H9 (cell line): ENCODE results near the gene ACTA1. TPM values are rescaled to one million over a fixed set of nuclear protein-coding genes. Genes with fewer than 3 reads are reported as not detected.

Experiments used
- DNase-seq: peaks from one replicate; pipeline ENCODE4 v3.0.0-alpha.2; 2017
- H2AFZ ChIP-seq: one replicate; pipeline ENCODE4 v1.6.1; 2013; ENCODE audit warnings: mild to moderate bottlenecking, low read length, control low read depth, moderate library complexity
- H2AK5ac ChIP-seq: 2 replicates; pipeline ENCODE4 v1.6.1; 2013; ENCODE audit warnings: low read length, control low read depth, mixed read lengths; ENCODE audit not compliant: insufficient read length
- H2BK120ac ChIP-seq: one replicate; pipeline ENCODE4 v1.6.1; 2013; ENCODE audit warnings: low read depth, mild to moderate bottlenecking, low read length, control low read depth, inconsistent platforms; ENCODE audit not compliant: poor library complexity, severe bottlenecking
- H2BK12ac ChIP-seq: 2 replicates; pipeline ENCODE4 v1.6.1; 2013; ENCODE audit warnings: low read length, control low read depth, mixed read lengths, low read depth; ENCODE audit not compliant: insufficient read length
- H2BK15ac ChIP-seq: 2 replicates; pipeline ENCODE4 v1.6.1; 2013; ENCODE audit warnings: low read depth, low read length, control low read depth
- H2BK20ac ChIP-seq: one replicate; pipeline ENCODE4 v1.6.1; 2013; ENCODE audit warnings: low read depth, mild to moderate bottlenecking, low read length, control low read depth, inconsistent platforms; ENCODE audit not compliant: poor library complexity, severe bottlenecking
- H2BK5ac ChIP-seq: 2 replicates; pipeline ENCODE4 v1.6.1; 2013; ENCODE audit warnings: low read length, control low read depth, mixed read lengths; ENCODE audit not compliant: insufficient read length
- H3K14ac ChIP-seq: 2 replicates; pipeline ENCODE4 v1.6.1; 2013; ENCODE audit warnings: low read length, control low read depth; ENCODE audit not compliant: insufficient read depth
- H3K18ac ChIP-seq: 2 replicates; pipeline ENCODE4 v1.6.1; 2013; ENCODE audit warnings: low read depth, mild to moderate bottlenecking, mixed read lengths, low read length, control low read depth; ENCODE audit not compliant: insufficient read length
- H3K23ac ChIP-seq: 2 replicates; pipeline ENCODE4 v1.6.1; 2013; ENCODE audit warnings: low read length, control low read depth, mixed read lengths, low read depth; ENCODE audit not compliant: insufficient read length
- H3K23me2 ChIP-seq: 2 replicates; pipeline ENCODE4 v1.6.1; 2013; ENCODE audit warnings: low read depth, mild to moderate bottlenecking, mixed read lengths, low read length, control low read depth; ENCODE audit not compliant: insufficient read length, poor library complexity, severe bottlenecking
- H3K27ac ChIP-seq: 2 replicates; pipeline ENCODE4 v1.5.1; 2013; ENCODE audit warnings: low read length, control low read depth, mixed read lengths, low read depth; ENCODE audit not compliant: insufficient read length
- H3K27me3 ChIP-seq: 2 replicates; pipeline ENCODE4 v1.6.1; 2013; ENCODE audit warnings: low read length, control low read depth, inconsistent platforms; ENCODE audit not compliant: insufficient read depth
- H3K4ac ChIP-seq: 2 replicates; pipeline ENCODE4 v1.6.1; 2013; ENCODE audit warnings: low read depth, mild to moderate bottlenecking, control low read depth, inconsistent platforms, low read length, moderate library complexity
- H3K4me1 ChIP-seq: 2 replicates; pipeline ENCODE4 v1.6.1; 2013; ENCODE audit warnings: low read length, control low read depth, inconsistent platforms; ENCODE audit not compliant: insufficient read depth
- H3K4me2 ChIP-seq: 2 replicates; pipeline ENCODE4 v1.6.1; 2013; ENCODE audit warnings: low read length, control low read depth, mixed read lengths; ENCODE audit not compliant: insufficient read length, insufficient read depth
- H3K56ac ChIP-seq: 2 replicates; pipeline ENCODE4 v1.6.1; 2013; ENCODE audit warnings: low read depth, mild to moderate bottlenecking, mixed read lengths, low read length, control low read depth; ENCODE audit not compliant: insufficient read length
- H3K79me1 ChIP-seq: 2 replicates; pipeline ENCODE4 v1.6.1; 2013; ENCODE audit warnings: low read depth, mild to moderate bottlenecking, moderate library complexity, low read length, control low read depth, inconsistent platforms; ENCODE audit not compliant: insufficient read depth, poor library complexity, severe bottlenecking
- H3K79me2 ChIP-seq: 2 replicates; pipeline ENCODE4 v1.6.1; 2013; ENCODE audit warnings: low read length, control low read depth, inconsistent platforms; ENCODE audit not compliant: insufficient read depth
- H3K9ac ChIP-seq: 2 replicates; pipeline ENCODE4 v1.6.1; 2013; ENCODE audit warnings: low read length, control low read depth, mixed read lengths; ENCODE audit not compliant: insufficient read length; ENCODE audit errors: extremely low read depth
- H3K9me3 ChIP-seq: one replicate; pipeline ENCODE4 v1.6.1; 2013; ENCODE audit warnings: low read depth, low read length, inconsistent platforms; ENCODE audit not compliant: control insufficient read depth
- H3T11ph ChIP-seq: one replicate; pipeline ENCODE4 v1.6.1; 2013; ENCODE audit warnings: mild to moderate bottlenecking, low read length, control low read depth, inconsistent platforms
- H4K20me1 ChIP-seq: one replicate; pipeline ENCODE4 v1.6.1; 2013; ENCODE audit not compliant: control insufficient read depth, insufficient read length, insufficient read depth
- H4K5ac ChIP-seq: 2 replicates; pipeline ENCODE4 v1.6.1; 2013; ENCODE audit warnings: low read depth, mild to moderate bottlenecking, mixed read lengths, low read length, control low read depth; ENCODE audit not compliant: insufficient read length
- H4K8ac ChIP-seq: replicated peaks from 2 replicates; pipeline ENCODE4 v1.6.1; 2013; ENCODE audit warnings: low read length, control low read depth, mixed read lengths, low read depth; ENCODE audit not compliant: insufficient read length
- H4K91ac ChIP-seq: 2 replicates; pipeline ENCODE4 v1.6.1; 2013; ENCODE audit warnings: low read depth, mild to moderate bottlenecking, moderate library complexity, mixed read lengths, low read length, control low read depth; ENCODE audit not compliant: insufficient read length
- H3K27ac Mint-ChIP-seq, 3 experiments: 2 replicates in 2 of 3; 3 replicates in 1 of 3; pipeline ENCODE4 v1.8.0; 2020 to 2021; ENCODE audit warnings: mixed read lengths in 3 of 3, mild to moderate bottlenecking in 1 of 3, moderate library complexity in 1 of 3
- H3K27me3 Mint-ChIP-seq: 2 replicates; pipeline ENCODE4 v1.8.0; 2021; ENCODE audit warnings: low read depth, mild to moderate bottlenecking, moderate library complexity, mixed read lengths
- H3K36me3 Mint-ChIP-seq, 3 experiments: 2 replicates in 2 of 3; 3 replicates in 1 of 3; pipeline ENCODE4 v1.8.0; 2020 to 2021; ENCODE audit warnings: low read depth in 3 of 3, mixed read lengths in 3 of 3; ENCODE audit not compliant: insufficient read depth in 1 of 3
- H3K4me1 Mint-ChIP-seq, 2 experiments: 2 replicates each; pipeline ENCODE4 v1.8.0; 2020; ENCODE audit warnings: mixed read lengths in 2 of 2
- H3K4me3 Mint-ChIP-seq, 2 experiments: 2 replicates in 1 of 2; 3 replicates in 1 of 2; pipeline ENCODE4 v1.8.0; 2020 to 2021; ENCODE audit warnings: mild to moderate bottlenecking in 2 of 2, mixed read lengths in 2 of 2, moderate library complexity in 1 of 2
- H3K9me3 Mint-ChIP-seq, 2 experiments: 2 replicates in 1 of 2; 3 replicates in 1 of 2; pipeline ENCODE4 v1.8.0; 2020; ENCODE audit warnings: mild to moderate bottlenecking in 2 of 2, mixed read lengths in 2 of 2, moderate library complexity in 1 of 2
- WGBS: extraction: QIAGEN DNeasy Blood & Tissue Kit; methylation state at CpG from one replicate; pipeline ENCODE4 v1.1.7; 2013; ENCODE audit warnings: missing lambda C conversion rate, low lambda C conversion rate, mixed read lengths; ENCODE audit not compliant: insufficient read length; ENCODE audit errors: extremely low coverage; 5-methylcytosine and 5-hydroxymethylcytosine counted together
- total RNA-seq: library from RNA; stranded (reverse); gene quantifications from 2 replicates; pipeline ENCODE4 v1.2.1, GENCODE V29; 2021
- TF ChIP-seq, protein P1 (sequence below): fragments of 200-600 bp; sonication (generic); conservative IDR thresholded peaks from 3 replicates; pipeline ENCODE4 v1.8.0; 2021; ENCODE audit warnings: antibody characterized with exemption, mild to moderate bottlenecking

Gene ACTA1
- total RNA-seq, 1 experiment from 2014 or later: 48.5 TPM

DNA sequence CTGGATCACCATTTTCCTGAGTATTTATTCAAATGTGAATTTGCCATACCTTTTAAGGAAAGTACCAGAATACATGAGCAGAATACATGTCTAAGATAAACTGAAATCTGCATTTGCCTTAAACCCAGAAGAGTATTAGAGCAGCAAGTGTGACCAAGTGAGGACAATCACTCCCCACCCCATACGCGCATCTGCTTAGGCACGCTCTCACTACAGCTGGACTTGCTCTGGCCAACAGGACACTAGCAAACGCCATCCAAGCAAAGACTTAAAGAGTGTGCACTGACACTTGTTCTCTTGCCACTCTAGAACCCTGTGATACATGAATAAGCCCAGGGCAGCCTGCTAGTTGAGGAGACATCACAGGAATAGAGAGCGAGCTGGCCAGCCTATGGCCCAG lies 48.6 kb upstream of the ACTA1 start:
- Histone ChIP-seq H3K23ac (no peak overlapping the region), H3K4me2 (no peak overlapping the region), H3K23me2 (no peaks in the 10 kb centered on the region), H3K4ac (no peak overlapping the region), H2AFZ (no peak overlapping the region), H4K91ac (no peak overlapping the region), H4K5ac (no peak overlapping the region), H3K14ac (no peak overlapping the region), H2AK5ac (no peak overlapping the region), H3K27ac (no peak overlapping the region), H3K9ac (peak overlapping the region; percentile 38), H4K8ac (no peak overlapping the region), H4K20me1 (no peaks in the 10 kb centered on the region), H3K9me3 (no peaks in the 10 kb centered on the region), H3K18ac (no peak overlapping the region), H2BK5ac (no peak overlapping the region), H3K27me3 (no peaks in the 10 kb centered on the region), H2BK120ac (no peak overlapping the region), H2BK20ac (no peak overlapping the region), H2BK12ac (no peak overlapping the region), H3T11ph (no peak overlapping the region), H3K79me2 (no peaks in the 10 kb centered on the region), H3K56ac (no peak overlapping the region), H3K4me1 (no peaks in the 10 kb centered on the region), H3K79me1 (peaks cover 2% of the 10 kb centered on the region), H2BK15ac (no peak overlapping the region)
- TF ChIP-seq, protein P1, sequence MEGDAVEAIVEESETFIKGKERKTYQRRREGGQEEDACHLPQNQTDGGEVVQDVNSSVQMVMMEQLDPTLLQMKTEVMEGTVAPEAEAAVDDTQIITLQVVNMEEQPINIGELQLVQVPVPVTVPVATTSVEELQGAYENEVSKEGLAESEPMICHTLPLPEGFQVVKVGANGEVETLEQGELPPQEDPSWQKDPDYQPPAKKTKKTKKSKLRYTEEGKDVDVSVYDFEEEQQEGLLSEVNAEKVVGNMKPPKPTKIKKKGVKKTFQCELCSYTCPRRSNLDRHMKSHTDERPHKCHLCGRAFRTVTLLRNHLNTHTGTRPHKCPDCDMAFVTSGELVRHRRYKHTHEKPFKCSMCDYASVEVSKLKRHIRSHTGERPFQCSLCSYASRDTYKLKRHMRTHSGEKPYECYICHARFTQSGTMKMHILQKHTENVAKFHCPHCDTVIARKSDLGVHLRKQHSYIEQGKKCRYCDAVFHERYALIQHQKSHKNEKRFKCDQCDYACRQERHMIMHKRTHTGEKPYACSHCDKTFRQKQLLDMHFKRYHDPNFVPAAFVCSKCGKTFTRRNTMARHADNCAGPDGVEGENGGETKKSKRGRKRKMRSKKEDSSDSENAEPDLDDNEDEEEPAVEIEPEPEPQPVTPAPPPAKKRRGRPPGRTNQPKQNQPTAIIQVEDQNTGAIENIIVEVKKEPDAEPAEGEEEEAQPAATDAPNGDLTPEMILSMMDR: no peak
- DNase-seq: no peak
- peak overlapping the region in 2 of 3 experiments; percentile 40 to 72; a peak in 2 of 7 replicates for H3K27ac Mint-ChIP-seq
- H3K4me3 Mint-ChIP-seq: no peak overlapping the region
- no peaks in the 10 kb centered on the region for H3K9me3 Mint-ChIP-seq
- 0 out of 4 replicates have a peak, but pooled peaks cover 0 to 3% of the 10 kb centered on the region in 2 experiments for H3K4me1 Mint-ChIP-seq
- H3K36me3 Mint-ChIP-seq: peaks cover 24 to 76% (median 64%) of the 10 kb centered on the region in 3 experiments; a peak in 6 of 7 replicates
- WGBS: no CpG with 5 or more reads among the region's 5 CpGs
- H3K27me3 Mint-ChIP-seq: no peaks in the 10 kb centered on the region
